Eye (tissue), 1 donor: ENCODE measurements around the gene GTF2F1.
"Not testable (repeated sequence)": the region's sequence is repeated elsewhere in the genome, so short reads cannot be mapped to it uniquely, and the experiment has no call there.

Source experiments
- DNase-seq: peaks from one replicate; pipeline ENCODE4 v3.0.0-alpha.2; 2015

The GTF2F1 gene

DNA sequence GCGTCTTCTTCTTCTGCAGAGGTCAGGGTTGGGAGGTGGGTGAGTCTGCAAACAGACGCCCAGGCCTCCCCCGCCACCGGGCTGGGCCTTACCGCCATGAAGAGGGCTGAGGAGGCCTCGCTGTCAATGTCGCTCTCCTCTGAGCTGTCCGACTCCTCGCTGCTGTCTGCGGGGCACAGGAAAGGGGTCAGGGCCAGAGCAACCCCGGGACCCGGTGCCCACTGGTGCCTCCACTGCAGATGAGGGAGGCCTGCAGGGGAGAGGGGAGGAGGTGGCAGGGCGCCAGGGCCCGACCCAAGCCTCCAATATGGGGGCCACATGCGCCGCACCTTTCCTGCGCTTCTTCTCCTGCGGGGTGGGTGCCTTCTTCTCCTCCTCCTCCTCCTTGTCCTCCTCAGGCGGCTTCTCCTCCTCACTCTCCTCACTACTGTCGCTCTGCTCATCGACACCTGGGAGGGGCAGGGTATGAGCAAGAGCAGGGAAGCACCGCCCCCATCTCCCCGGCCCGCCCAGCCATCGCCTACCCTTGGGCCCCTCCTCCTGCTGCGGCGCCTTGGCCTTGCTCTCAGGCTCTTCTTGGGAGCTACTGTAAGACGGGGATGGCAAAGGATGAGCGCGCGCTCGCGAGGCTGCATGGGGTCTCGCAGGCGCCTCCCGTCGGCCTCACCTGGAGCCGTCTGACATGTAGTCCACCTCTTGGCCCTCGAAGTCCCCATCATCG lies 11.8 kb downstream of the GTF2F1 start:
- DNase-seq, result no peak

DNA sequence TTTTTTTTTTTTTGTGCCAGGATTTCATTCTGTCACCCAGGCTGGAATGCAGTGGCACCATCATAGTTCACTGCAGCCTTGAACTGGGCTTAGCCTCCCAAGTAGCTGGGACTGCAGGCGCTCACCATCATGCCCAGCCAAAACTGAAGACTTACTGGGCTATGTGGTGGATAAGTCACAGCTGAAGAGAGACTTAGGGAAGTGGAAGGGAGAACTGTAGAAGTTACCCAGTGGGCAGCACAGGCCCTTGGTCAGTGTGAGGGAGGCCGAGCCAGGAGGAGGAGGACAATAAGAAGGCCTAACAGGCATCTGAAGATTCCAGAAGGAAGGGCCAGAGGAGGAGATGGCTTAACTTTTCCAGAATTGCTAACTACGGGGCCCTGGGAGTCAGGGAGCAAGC lies 13.2 kb downstream of the GTF2F1 start:
- no peak for DNase-seq

DNA sequence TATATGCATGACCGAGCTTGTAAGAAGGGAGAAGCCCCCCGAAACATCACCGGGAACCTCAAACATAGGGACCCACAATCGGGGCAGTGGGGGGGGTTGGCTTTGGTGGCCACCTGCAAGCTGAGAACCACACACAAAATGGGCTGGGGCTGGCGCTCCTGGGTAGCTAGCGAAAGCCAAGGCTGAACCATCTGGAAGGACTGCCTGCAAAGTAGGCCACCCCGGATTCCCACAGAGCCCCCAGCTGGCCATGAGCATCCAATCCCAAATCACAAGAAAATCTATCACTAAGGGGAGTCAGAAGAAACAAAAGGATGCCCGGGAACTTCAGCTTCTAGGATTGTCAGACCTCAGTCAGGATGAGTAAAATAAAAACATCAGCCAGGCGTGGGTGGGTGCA lies 14.5 kb downstream of the GTF2F1 start:
- DNase-seq, result peak; percentile 59

DNA sequence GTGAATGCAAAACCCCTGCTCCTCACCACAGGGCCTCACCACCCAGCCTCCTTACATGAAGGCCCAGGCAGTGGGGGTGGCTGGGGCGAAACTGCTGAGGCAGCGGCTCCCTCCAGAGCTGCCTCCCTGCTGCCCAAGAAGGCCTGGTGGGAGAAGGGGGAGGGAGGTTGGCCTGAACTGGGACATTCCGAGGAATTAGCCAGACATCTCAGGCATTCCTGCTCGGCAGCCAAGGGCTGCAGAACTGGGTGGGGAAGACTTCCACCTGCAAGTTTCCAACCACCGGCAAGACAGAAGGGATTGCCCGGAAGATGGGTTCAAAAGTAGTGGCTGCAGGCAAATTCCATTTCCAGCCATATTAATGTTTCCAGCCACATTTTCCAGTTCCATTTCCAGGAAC lies 14.9 kb downstream of the GTF2F1 start:
- peak; percentile 68 for DNase-seq

DNA sequence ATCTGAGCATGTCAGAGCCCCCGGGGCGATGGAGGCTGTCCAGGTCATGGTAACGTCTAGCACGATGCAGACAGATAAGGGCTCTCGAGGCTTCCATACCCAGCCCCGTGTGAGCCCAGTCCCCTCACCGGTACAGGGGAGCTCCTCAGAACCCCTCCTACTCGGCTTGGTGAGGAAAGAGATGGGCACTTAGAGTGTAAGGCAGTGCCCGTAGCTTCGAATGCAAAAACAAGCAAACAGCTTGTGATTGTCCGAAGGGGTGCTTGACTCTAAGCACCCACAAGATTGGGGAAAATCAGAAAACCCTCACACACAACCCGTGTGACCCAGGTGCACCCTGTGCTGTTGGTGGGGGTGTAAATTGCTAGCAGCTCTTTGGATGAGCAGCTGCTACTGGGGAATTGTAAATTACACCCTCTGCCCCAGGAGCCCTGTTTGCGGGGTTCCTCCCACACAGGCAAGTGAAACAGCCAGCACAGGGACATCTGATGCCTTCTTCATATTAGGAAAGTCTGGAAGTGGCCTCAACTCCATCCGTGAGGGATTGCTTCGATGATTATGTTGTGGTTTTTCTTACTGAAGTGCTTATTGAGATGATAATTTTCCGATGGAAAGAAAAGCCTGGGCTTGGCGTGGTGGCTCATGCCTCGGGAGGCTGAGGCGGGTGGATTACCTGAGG lies 16.3 kb downstream of the GTF2F1 start:
- no peak for DNase-seq

DNA sequence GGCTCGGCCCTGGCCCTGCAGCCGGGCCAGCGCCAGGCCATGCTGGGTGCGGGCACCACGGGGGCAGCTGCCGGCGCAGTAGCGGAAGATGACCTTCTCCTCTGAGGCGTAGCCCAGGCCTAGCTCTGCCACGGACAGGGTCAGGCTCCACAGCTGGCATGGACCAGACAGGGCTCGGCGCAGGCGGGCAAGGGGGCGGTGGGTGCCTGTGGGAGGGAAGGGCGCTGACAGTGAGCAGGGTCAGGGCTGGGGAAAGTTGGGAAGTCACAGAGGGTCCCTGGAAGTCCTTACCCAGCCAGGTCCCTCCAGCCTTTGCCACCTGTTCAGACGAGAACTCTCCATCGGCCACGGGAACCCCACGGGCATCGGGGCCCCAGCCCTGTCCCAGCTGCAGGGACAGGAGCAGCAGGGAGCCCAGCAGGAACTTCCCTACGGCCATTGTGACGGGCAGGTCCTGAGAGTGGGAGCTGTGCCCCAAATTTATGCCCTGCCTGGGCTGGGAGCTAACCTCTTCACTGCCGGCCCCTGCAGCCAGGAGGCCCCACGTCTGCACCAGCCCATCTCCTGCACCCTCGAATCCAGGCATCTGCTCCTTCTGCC lies 17.5 kb downstream of the GTF2F1 start, which contains the start of gene PSPN:
Gene PSPN (minus strand): TSS at position 523 of the 600 bp plus-strand sequence. CDS start 84 bp downstream, at position 439.
- no peak for DNase-seq

DNA sequence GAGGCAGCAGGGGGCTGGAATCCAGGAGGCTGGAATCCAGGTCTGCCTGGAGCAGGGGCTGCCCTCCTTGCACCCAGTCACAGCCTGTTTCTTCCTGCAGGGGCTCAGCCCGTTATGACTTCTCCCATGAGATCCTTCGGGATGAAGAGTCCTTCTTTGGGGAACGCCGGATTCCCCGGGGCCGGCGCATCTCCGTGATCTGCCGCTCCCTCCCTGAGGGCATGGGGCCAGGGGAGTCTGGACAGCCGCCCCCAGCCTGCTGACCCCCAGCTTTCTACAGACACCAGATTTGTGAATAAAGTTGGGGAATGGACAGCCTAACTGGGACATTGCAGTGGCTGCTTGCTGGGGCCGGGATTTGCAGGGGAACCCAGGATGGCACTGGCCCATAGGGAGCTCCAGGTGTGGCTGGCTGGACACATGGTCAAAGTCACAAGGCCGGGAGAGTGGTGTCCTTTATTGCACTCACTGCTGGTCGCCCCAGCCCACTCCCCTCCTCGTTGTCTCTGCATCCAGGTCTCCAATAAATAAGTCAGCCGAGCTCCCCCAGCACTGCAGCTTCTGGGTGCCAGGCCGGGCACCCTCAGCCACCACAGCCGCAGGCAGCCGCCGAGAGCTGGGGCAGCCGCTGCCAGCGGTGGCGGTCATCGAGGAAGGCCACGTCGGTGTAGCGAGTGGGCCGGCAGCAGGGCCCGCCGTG lies 18.1 kb downstream of the GTF2F1 start:
- no peak for DNase-seq

DNA sequence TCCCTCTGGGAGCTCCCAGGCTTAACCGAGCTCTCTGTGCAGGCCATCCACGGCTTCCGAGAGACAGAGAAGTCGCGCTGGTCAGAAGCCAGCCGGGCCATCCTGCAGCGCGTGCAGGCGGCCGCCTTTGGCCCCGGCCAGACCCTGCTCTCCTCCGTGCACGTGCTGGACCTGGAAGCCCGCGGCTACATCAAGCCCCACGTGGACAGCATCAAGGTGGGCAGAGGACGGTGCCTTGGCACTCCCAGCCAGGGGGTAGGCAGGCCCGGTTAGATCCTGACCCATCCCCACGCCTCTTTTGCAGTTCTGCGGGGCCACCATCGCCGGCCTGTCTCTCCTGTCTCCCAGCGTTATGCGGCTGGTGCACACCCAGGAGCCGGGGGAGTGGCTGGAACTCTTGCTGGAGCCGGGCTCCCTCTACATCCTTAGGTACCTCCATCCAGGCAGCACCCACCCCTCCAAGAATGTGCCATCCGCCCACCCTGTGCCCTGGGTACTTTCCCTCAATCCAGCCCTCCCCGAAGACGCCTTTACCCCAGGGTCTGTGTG lies 18.7 kb downstream of the GTF2F1 start:
- no peak for DNase-seq

DNA sequence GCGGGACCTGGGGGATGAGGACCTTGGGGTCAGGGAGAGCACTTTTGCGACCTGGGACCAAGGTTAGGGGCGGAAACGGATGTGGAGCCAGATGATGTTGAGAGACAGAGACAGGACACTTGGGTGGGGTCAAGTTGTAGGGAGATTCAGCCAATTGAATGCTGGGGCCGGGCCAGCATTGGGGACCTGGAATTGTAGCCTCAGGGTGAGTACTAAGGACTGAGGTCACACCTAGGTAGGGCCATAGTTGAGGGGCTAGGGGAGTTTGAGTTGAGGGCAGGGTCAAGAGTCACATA lies 19.2 kb downstream of the GTF2F1 start:
- DNase-seq, result no peak

DNA sequence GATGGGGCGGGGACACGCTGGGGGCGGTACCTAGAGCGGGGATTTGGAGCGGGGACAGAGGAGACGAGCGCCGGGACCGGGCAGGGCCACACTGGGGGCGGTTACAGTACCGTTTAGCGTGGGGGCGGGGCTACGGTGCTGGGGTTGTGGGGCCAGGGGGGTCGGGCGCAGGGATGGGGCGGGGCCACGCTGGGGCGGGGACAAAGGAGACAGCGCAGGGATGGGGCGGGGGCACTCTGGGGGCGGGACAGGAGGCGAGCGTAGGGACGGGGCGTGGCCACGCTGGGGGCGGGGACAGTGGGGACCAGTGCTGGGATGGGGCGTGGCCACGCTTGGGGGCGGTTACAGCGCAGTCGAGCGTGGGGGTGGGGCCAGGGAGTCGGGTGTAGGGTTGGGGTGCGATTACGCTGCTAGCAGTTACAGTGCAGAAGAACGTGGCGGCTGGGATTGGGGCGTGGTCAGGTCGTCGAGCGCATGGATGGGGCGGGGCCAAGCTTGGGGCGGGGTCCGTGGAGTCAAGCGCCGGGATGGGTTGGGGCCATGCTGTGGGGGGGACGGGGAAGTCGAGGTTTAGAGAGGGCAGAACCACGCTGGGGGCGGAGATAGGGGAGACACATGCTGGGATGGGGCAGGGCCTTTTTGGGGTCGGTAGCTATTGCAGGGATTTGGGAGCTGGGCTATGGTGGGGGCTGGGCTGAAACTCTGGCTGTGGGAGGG lies 19.7 kb downstream of the GTF2F1 start:
- DNase-seq, result peak; percentile 99

DNA sequence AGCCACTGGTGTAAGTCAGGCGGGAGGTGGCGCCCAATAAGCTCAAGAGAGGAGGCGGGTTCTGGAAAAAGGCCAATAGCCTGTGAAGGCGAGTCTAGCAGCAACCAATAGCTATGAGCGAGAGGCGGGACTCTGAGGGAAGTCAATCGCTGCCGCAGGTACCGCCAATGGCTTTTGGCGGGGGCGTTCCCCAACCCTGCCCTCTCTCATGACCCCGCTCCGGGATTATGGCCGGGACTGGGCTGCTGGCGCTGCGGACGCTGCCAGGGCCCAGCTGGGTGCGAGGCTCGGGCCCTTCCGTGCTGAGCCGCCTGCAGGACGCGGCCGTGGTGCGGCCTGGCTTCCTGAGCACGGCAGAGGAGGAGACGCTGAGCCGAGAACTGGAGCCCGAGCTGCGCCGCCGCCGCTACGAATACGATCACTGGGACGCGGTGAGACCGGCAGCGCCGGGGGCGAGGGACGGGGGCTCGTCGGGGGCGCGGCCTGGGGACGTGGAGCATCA lies 20.3 kb downstream of the GTF2F1 start, which contains the start of gene ALKBH7:
Gene ALKBH7 (plus strand): TSS at position 201 of the 502 bp plus-strand sequence. CDS start 27 bp downstream, at position 228.
- DNase-seq, result peak; percentile 100

DNA sequence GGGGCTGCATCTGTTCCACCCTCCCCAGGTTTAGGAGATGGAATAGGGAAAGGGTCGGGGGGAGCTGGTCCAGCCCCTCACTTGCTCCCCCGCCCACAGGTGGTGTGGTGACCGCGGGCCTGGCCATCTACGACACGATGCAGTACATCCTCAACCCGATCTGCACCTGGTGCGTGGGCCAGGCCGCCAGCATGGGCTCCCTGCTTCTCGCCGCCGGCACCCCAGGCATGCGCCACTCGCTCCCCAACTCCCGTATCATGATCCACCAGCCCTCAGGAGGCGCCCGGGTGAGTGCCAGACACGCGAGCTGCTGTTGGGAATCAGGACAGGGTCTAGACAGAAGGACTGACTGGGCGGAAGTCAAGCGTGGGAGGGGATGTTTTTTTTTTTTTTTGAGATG lies 28.6 kb downstream of the GTF2F1 start:
- DNase-seq, result no peak

DNA sequence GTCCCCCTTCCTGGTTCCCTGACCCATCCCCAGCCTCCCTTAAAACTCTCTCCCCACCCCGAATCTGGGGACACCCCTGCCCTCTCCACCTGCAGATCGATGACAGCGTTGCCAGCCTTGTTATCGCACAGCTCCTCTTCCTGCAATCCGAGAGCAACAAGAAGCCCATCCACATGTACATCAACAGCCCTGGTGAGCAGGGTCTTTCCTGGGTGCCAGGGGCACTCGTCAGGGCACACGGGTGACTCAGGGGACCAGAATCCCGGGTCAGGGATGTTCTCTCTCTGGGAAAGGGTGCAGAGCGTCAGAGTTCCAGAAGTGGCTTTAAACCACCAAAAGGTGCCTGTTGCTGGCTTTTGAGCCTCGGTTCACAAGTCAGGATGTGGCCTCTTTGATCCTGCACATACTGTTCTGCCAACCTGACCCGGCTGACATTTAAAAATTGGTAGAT lies 30.6 kb downstream of the GTF2F1 start:
- no peak for DNase-seq

DNA sequence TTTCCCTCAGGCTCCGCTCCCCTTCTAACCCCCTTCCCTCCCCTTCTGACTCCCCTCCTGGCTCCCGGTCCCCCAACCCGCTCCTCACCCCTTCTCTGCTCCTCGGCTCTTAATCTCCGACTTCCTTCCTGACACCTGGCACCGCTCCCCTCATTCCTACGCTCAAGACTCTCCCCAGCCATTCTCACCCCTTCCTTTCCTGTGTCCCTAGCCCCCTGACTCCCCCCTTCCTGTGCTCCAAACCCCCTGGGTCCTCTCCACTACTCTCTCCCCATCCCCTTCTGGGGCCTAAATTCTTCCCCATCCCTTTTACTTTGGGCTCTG lies 31.0 kb downstream of the GTF2F1 start:
- no peak for DNase-seq

DNA sequence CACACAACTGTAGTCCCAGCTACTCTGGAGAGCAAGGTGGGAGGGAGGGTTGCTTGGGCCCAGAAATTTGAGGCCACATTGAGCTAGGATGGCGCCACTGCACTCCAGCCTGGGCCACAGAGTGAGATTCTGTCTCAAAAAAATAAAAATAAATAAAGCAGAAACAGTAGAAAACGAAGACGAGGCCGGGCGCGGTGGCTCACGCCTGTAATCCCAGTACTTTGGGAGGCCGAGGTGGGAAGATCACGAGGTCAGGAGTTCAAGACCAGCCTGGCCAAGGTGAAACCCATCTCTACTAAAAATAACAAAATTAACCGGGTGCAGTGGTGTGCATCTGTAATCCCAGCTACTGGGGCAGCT lies 32.1 kb downstream of the GTF2F1 start:
- not testable (repeated sequence) for DNase-seq

DNA sequence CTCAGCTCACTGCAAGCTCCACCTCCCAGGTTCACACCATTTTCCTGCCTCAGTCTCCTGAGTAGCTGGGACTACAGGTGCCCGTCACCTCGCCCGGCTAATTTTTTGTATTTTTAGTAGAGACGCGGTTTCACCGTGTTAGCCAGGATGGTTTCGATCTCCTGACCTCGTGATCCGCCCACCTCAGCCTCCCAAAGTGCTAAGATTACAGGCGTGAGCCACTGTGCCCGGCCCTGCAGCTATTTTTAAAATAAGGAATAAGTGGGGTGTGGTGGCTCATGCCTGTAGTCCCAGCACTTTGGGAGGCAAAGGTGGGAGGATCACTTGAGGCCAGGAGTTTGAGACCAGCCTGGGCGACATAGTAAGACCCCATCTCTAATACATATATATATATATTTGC lies 32.5 kb downstream of the GTF2F1 start:
- DNase-seq, result not testable (repeated sequence)

DNA sequence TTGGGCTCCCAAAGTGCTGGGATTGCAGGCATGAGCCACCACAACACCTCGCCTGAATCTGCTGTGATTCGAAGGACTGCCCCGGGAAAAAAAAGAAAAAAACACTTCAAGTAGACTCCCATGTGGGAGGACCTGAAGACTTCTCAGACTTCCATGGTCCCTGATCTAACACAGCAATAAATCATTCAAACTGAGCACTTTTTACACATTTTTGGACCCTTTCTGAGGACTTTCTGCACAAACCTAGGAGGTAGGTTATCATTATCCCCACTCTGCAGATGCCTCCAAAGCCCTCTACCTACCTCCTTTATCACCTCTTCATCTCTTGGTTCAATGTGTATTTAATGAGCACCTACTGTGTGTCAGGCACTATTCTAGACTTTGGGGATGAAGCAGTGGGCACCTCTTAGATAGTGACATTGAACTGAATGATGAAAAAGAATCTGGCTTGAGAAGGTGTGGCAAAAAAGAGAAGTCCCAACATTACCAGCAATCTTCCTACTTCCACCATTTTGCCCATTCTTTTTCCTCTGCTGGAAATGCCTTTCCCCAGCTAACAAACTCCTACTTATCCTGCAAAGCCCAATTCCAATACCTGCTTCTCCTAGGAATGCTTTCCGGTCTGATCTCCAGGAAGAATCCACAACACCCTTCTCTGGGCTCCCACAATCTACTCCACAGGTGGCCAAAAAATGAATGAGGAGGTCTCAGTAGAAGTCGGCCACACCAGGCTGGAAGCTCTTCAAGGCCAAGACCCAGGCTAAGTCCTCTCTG lies 33.2 kb downstream of the GTF2F1 start:
- no peak for DNase-seq

DNA sequence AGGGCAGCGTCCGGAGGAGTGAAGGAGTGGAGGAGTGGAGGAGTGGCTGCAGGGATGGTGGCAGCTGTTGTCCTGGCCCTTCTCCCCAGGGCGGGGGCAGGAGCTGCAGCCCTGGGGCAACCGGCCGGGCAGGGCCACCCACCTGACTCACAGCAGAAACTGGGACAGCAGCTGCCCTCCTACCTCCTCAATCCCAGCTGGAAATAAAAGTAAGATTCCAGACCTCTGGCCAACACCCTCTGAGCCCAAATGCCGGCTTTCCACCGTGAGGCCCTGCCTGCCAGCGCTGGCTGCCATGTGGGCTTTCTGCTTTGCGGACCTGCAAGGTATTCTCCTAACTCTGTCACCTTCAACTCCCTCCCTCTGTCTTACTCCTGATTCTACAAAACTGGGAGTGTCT lies 35.0 kb downstream of the GTF2F1 start:
- no peak for DNase-seq

DNA sequence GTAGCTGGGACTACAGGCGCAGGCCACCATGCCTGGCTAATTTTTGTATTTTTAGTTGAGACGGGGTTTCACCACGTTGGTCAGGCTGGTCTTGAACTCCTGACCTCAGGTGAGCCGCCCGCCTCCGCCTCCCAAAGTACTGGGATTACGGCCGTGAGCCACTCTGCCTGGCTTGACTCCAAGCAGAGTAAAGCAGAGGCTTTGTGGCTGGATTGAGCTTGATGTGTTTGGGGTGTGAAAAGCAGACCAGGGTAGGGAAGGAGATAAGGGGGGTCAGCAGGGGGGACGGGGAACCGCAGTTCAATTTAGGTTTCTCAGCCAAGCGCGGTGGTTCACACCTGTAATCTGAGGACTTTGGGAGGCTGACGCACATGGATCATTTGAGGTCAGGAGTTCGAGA lies 35.8 kb downstream of the GTF2F1 start:
- DNase-seq, result no peak

DNA sequence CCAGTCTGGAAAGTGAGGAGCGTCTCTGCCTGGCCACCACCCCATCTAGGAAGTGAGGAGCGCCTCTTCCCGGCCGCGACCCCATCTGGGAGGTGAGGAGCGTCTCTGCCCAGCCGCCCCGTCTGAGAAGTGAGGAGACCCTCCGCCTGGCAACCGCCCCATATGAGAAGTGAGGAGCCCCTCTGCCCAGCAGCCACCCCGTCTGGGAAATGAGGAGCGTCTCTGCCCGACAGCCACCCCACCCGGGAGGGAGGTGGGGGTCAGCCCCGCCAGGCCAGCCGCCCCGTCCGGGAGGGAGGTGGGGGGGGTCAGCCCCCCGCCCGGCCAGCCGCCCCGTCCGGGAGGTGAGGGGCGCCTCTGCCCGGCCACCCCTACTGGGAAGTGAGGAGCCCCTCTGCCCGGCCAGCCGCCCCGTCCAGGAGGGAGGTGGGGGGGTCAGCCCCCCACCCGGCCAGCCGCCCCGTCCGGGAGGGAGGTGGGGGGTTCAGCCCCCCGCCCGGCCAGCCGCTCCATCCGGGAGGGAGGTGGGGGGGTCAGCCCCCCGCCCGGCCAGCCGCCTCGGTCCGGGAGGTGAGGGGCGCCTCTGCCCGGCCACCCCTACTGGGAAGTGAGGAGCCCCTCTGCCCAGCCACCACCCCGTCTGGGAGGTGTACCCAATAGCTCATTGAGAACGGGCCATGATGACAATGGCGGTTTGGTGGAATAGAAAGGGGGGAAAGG lies 37.5 kb downstream of the GTF2F1 start:
- DNase-seq, result not testable (repeated sequence)

DNA sequence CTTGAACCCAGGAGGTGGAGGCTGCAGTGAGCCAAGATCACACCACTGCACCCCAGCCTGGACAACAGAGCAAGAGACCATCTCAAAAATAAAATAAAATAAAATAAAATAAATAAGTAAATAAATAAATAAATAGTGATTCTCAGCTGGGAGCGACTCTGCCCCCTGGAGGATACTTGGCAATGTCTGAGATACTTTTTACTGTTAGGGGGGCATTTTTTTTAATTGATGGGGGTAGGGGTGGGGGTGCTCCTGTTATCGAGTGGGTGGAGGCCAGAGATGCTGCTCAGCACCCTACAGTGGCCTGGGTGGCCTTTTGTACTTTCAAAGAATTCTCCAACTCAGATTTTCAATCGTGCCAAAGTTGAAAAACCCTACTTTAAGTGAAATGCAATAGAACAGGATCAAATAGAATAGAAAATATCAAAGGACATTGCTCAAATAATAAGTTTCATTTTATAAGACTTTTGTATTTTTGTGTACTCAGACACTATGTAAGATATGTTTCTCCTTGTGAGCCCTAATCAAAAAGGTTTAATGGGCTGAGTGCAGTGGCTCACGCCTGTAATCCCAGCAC lies 38.8 kb downstream of the GTF2F1 start:
- peak; percentile 1 for DNase-seq
